ENCODE data around the gene DNAJC17.

Gene DNAJC17, protein sequence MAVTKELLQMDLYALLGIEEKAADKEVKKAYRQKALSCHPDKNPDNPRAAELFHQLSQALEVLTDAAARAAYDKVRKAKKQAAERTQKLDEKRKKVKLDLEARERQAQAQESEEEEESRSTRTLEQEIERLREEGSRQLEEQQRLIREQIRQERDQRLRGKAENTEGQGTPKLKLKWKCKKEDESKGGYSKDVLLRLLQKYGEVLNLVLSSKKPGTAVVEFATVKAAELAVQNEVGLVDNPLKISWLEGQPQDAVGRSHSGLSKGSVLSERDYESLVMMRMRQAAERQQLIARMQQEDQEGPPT

DNA sequence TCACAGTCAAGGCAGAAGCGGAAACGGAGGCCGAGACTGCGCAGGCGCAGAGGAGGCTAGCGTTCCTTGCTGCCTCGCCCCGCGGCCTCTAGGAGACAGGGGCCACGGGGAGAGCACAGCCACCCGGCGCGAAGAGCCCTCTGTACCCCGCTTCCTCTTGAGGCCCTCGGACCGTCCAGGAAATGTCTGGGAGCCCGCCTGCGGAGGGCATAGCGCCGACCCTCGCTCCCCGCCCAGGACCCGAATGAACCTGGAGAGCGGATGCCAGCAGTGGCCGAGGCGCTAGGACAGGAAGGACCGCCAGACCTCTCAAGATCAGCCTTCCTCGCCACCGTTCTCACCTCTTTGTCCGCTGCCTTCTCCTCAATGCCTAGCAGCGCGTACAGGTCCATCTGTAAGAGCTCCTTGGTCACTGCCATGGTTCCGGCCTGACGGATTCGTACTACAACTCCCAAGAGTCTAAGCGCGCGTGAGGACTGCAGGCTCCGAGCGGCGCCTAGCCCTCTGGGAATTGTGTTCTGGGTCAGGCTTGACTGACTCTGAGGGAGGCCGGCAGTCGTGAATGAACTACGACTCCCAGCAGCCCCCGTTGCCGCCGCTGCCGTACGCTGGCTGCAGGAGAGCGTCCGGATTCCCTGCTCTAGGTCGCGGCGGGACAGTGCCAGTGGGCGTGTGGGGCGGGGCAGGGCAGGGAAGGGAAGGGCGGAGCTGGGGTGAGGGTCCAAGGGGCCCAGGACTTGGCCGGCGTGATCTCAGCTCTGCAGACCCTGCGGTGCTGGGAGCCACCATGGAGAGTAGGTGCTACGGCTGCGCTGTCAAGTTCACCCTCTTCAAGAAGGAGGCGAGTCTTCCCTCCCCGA lies at the start of gene DNAJC17, which contains the start of gene ZFYVE19:
TSS of gene DNAJC17 (minus strand) at position 446 of the 860 bp plus-strand sequence. CDS start at position 419, 27 bp downstream.
TSS of gene ZFYVE19 (plus strand) at position 62 of the 860 bp plus-strand sequence. CDS start at position 563, 501 bp downstream.
- peak; percentile 78 to 90 (median 84) for DNase-seq

DNA sequence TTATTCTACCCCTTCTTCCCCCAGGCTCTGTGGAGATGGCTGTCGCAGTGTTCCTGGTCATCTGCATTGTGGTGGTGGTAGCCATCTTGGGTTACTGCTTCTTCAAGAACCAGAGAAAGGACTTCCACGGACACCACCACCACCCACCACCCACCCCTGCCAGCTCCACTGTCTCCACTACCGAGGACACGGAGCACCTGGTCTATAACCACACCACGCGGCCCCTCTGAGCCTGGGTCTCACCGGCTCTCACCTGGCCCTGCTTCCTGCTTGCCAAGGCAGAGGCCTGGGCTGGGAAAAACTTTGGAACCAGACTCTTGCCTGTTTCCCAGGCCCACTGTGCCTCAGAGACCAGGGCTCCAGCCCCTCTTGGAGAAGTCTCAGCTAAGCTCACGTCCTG lies 49.5 kb upstream of the DNAJC17 start:
- no peak for DNase-seq

DNA sequence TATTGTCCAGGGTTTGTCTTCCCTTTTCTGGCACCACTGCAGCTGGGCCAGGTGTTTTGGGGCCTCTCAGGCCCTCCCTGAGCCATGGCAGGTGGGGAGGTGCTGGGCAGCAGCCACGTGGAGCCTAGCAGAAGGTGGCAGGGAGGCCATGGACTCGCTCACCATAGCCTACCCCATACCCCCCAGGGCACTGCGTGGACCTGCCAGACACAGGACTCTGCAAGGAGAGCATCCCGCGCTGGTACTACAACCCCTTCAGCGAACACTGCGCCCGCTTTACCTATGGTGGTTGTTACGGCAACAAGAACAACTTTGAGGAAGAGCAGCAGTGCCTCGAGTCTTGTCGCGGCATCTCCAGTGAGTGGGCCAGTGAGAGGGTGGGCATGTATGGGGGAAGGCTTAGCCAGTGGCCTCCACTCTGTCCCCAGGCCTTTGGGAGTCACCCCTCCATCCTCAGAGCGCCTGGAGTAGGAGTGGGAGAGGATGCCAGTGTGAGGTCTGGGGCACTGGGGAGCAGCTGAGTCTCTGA lies 48.5 kb upstream of the DNAJC17 start:
- DNase-seq = no peak

DNA sequence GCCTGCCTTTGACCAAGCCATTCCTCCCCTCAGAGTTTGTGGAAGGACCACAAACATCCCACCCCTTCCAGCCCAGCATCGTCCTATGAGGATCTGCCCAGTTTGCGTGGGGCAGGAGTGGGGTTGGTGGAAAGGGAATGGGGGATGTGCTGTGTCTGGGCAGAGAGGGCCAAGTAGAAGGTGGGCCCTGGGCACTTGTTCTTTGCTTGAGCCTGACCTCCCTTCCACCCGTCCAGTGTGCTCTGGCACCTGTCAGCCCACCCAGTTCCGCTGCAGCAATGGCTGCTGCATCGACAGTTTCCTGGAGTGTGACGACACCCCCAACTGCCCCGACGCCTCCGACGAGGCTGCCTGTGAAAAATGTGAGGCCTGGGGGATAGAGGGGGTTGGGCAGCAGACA lies 46.9 kb upstream of the DNAJC17 start:
- DNase-seq = no peak

DNA sequence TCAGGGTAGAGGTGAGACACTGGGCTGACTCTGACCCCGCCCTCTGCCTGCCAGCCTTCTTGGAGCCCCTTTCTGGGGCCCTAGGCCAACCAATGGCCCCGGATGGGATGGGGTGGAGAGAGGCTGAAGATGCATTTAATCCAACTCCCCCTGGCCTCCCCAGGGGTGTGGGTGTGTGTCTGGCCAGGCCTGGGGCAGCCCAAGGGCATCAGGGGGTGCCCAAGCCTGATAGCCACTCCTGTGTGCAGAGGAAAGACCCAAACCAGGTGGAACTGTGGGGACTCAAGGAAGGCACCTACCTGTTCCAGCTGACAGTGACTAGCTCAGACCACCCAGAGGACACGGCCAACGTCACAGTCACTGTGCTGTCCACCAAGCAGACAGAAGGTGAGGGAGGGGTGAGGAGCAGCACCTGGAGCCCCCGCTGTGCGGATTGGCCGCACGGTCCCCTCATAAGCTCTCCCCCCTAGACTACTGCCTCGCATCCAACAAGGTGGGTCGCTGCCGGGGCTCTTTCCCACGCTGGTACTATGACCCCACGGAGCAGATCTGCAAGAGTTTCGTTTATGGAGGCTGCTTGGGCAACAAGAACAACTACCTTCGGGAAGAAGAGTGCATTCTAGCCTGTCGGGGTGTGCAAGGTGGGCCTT lies 46.1 kb upstream of the DNAJC17 start:
- DNase-seq = no peak

DNA sequence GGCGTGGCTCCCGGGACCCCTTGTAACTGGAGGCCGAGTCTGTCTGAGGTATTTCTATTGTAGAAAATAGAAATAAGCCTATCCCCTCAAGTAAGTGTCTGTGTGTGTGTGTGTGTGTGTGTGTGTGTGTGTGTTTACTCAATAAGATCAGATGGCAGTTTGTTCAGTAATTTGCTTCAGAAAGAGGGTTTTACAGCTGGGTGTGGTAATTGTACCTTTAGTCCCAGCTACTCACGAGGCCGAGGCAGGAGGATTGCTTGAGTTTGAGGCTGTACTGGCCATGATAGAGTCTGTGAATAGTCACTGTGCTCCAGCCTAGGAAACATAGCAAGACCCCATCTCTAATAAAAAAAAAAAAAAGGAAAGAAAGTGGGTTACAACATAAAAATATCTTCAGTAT lies 45.3 kb upstream of the DNAJC17 start:
- no peak for DNase-seq

DNA sequence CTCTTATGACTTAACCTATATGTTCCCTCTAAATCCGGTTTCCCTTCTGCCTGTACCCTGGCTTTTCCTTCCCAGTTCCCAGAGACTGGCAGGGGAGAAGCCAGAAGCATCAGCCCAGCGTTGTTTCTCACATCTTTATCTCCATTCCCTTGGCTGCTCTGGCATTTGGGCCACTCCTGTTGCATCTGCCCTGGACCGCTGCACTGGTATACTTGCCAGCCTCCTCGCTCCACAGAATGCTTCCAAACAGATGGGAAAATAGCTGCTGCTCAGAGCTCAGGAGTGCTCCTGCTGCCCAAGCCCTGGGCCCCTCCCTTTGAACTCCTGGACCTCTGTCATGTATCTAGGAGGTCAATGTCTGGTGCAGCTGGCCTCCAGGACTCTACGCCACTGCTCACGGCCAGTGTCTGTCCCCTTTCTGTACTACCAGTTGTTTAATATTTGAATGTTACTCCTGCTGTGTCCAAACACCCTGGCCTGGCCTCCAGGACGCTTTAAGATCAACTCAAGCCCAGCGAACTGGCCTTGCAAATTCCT lies 43.4 kb upstream of the DNAJC17 start:
- DNase-seq = no peak

DNA sequence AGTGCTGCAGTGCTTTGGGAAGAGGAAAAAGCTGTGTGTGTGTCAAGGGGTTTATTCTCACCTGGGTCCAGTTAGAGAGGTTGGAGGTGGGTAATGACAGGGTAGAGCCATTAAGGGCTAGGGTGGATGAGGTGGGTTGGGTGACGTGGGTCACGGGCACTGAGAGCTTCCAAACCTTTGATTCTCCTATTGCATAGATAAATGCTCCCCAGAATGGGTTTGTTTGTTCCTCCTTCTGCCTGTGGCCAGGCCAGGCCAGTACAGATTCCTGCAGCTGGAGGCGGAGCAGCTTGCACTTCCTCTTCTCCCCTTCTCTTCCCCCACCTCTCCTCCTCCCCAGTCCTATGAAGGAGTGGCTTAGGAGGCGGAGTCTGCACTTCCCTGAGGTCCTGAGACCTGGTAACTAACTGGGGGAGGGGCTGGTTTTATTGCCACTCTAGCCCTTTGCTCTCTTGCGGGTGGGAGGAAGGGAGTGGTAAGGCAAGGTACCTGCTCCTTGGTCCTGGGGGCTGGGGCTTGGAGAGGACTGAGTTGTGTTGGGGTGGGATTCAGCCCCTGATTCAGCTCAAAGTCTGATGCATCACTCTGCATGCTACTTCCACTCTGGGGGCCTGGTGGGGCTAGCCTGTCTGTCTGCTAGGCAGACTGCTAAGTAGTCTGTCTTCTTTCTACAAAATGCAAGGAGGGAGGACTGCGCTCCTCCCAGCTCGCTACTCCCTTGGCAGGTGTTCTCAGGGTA lies 40.1 kb upstream of the DNAJC17 start:
- DNase-seq = no peak

DNA sequence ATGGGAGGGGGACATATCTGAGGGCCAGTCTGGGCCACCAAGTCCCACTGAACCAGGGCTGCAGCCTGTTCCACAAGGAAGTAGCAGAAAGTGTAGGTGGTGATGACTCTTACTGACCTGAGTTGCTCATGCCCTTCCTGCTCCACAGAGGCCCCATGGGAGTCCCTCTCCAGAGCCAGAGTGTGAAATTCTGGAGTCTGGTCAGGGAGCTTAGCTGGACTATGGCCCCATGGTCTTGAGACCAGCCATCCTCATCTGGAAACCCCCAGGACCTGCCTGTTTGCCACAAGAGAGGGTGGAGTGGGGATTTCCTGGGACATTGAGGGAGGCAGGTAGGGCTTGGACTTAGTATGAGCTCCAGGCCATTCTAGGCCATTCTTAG lies 39.6 kb upstream of the DNAJC17 start:
- DNase-seq = no peak

DNA sequence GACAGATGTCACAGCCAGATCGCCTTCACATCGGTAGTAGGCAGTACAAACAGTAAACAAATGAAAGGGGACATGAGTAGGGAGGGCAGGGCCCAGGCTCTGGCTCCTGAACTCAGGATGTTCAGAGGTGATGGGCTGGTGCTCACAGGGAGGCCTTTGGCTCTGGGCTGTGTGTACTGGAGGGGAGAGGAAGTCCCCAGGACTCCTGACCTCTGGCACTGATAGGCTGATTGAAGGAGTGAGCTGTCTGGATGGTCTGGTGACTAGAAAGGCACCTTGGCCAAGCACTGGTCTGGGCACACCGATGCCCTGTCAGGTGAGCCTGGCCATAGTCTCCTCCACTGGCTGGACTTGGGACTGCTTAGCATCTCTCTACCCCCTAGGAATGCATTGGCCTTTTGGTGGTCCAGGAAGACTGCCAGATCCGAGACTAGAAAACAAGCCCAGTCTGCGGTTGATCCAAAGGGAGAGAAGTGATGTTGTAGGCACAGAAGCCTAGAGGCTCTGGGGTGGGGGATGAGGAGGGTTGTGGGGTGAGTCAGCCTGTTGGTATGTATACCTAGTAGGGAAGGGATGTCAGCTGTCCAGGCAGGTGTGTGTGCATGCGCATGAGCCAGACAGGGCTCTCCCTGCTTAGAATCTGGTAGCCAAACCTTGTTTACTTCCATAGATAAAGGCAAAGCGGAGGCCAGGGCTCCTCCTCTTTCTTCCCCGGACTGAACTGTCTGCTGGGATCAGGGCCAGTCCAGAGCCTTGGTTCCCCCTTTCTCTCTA lies 38.4 kb upstream of the DNAJC17 start:
- no peak for DNase-seq

DNA sequence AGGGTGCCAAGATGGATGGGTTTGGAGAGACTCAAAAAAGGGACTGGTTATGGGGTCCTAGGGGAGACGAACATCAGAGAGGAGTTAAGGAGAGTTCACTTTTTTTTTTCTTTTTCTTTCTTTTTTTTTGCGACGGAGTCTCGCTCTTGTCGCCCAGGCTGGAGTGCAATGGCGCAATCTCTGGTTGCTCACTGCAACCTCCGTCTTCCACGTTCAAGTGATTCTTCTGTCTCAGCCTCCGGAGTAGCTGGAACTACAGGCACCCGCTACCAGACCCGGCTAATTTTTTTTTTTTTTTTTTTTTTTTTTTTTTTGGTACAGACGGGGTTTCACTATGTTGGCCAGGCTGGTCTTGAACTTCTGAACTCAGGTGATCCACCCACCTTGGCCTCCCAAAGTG lies 37.8 kb upstream of the DNAJC17 start:
- no peak for DNase-seq

DNA sequence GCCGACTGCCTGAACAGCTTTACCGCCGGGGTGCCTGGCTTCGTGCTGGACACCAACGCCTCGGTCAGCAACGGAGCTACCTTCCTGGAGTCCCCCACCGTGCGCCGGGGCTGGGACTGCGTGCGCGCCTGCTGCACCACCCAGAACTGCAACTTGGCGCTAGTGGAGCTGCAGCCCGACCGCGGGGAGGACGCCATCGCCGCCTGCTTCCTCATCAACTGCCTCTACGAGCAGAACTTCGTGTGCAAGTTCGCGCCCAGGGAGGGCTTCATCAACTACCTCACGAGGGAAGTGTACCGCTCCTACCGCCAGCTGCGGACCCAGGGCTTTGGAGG lies 37.4 kb upstream of the DNAJC17 start:
- peak in 1 of 4 experiments; percentile 22 for DNase-seq

DNA sequence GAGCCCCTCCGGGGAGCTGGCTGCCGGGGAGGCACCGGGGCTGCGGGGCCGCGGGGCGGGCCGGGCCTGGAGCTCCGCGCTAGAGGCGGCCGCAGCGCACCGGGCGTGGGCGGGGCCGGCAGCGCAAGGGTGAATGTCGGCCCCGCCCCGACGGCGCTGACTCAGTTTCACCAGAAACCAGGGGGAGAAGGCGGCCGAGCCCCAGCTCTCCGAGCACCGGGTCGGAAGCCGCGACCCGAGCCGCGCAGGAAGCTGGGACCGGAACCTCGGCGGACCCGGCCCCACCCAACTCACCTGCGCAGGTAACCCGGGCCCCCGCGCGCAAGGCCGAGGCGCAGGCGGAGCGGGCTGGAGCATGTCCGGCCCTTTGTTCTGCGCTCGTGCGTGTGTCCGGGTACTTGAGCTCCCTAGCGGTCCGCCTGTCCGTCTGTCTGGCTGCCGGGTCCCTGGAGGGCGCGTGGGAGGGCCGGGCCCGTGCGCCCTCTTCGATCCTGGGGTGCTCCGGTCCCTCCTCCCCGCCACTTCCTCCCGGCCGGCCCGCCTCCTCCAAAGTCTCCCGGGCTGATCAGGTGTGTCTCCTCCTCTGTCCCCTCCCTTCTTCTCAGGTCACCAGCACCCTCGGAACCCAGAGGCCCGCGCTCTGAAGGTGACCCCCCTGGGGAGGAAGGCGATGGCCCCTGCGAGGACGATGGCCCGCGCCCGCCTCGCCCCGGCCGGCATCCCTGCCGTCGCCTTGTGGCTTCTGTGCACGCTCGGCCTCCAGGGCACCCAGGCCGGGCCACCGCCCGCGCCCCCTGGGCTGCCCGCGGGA lies 36.8 kb upstream of the DNAJC17 start, which contains the start of gene SPINT1:
TSS of gene SPINT1 (plus strand) at position 164 of the 811 bp plus-strand sequence. CDS start at position 671, 507 bp downstream.
- peak in 3 of 4 experiments; percentile 3 to 13 (median 6) for DNase-seq

DNA sequence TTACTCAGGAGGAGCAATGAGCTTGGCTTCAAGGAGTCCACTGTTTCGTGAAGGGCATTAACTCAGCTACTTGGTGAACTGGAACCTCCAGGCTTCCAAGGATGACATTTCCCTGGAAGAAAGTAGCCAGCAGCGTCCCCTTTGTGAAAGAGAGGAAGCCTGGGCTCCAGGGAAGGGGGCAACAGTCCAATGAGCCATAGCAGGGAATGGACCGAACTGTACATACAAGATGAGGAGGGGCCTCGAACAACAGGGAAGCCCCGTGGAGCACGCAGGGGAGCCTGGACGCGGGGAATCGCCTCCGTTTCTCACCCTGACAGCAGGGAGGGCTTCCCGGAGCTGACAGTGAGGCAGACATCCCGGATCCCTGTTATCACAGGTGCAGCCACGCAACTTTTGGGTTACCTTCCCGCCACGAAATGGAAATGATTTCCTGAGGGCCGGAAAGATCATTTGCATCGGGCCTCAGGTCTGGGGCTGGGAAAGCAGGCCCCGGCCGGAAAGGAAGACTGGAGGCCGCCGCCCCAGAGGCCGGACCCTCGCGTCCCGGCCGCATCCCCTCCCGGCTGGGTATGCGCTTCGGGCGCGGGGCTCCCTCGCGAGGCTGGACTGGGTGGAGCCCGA lies 36.1 kb upstream of the DNAJC17 start:
- no peak for DNase-seq

DNA sequence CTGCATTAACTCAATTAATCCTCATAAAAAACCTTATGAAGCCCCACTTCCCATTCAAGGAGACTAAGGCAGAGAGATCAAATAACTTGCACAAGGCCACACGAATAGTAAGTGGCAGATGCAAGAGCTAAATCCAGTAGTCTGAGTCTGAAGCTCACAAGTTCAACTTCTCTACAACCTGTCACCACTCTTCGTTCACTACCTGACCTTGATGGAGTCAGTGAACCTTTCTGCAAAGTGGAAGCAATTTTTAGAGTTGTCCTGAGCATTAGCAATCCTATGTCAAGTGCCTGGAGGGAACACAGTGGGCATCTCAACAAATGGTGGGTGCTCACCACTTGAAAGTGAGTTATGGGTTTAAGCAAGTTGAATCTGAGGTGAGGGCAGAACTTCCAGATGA lies 34.5 kb upstream of the DNAJC17 start:
- DNase-seq = no peak

DNA sequence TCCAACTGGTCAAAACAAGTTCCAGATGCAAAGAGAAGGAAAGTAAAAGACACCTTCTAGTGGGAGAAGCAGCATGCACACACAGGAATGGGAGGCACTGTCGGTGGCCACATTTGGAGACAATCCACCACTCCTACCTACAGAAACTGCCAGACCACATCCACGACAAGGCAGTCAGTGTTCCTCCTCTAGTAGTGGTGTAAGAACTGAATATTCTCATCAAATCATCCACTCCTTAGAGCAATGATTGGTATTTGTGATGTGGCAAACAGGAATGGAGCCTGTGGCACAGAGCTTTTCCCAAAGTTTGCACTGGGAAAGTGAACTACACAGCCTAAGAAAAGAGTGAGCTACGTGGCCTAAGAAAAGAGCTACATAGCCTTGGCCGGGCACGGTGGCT lies 31.5 kb upstream of the DNAJC17 start:
- no peak for DNase-seq

DNA sequence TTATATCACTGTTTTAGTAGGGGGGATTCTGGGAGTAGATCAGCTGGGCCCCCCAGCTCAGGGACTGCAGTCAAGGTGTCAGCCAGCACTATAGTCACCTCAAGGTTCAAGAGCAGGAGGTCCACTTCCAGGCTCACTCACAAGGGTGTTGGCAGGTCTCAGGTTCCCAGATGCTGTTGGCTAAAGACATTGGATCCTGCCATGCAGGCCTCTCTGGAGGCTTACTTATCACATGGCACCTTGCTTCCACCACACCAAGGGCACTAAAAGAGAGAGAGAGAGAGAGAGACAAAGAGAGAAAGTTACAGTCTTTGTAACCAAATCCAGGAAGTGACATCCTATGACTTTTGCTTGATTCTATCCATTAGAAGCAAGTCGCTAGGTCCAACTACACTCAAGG lies 28.7 kb upstream of the DNAJC17 start:
- DNase-seq = no peak

DNA sequence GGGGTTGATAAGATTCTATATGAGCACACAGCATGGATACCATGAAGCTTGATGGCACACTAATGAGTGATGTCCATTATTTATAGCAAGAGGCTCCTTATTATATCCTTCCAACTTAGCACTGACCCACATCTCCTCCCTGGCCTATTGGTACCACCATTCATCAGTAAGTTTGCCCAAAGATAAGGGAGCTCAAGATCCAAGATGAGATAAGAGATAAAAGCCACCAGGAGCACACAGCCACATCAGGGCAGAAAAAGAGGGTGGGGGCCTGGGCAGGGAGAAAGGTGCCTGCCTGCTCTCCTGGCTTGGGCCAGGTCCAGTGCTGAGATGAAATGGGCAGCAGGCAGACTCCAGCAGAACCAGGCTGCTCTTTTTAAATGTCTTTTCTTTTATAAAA lies 25.6 kb upstream of the DNAJC17 start:
- DNase-seq = no peak

DNA sequence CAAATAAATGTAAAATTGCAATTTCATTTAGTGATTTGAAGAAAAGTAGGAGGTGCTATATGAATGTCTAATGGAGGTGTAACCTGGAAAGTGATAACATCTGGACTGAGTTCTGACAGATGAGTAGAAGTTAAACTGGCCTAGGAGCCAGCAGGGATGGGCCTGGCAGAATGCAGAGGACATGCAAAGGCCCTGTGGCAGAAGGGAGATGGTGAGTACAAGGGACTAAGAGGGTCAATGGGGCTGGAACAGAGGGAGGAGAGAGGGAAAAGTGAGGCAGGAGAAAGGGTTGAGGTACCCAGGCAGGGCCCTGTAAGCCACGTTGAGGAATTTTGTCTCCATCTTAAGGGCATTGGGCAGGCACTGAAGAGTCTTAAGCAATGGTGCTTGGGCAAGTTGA lies 24.6 kb upstream of the DNAJC17 start:
- DNase-seq = no peak

DNA sequence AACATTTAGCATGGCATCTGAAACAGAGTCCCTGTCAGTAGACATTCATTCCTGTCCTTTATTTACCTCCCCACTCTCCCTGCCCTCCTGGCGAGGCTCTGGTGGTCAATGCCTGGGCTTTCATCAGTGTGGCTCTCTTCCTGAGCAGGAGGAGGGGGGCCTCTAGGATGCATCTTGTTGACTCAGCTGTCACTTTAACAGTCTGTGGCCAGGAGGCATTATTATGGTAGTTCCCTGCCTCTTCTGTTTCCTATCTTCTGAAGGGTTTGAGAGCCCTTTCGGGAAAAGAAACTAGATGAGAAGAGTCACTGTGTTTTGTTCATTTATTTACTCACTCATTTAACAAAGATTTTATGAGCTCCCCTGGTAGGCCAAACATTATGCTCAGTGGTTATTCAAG lies 23.6 kb upstream of the DNAJC17 start:
- DNase-seq = no peak

All from activated naive CD4-positive, alpha-beta T cell (primary cell).